HCT116 (cell line): ENCODE results near the gene MSANTD3. TPM values are rescaled to one million over a fixed set of nuclear protein-coding genes. Genes with fewer than 3 reads are reported as not detected.

Source experiments
- ATAC-seq: fragments of 200-7000 bp; cut with Tn5 transposase; 2 replicates; pipeline ENCODE4 v1.9.1; 2020; ENCODE audit warnings: mild to moderate bottlenecking, moderate library complexity
- BruUV-seq: library from RNA; stranded (reverse); fragments of 400-500 nt; replicated peaks from 2 replicates; lab custom pipeline; 2021; lab: Mats Ljungman, UMichigan
- CTCF ChIA-PET: fragments of 300-600 bp; sonication (Branson Sonifier 250); formaldehyde crosslinking; loops from one replicate; lab custom pipeline; 2021; ENCODE audit warnings: antibody characterized with exemption; lab: Charles Lee
- POLR2A ChIA-PET: fragments of 300-600, 350-600 bp; sonication (Branson Sonifier 250); formaldehyde crosslinking; loops from one replicate; lab custom pipeline; 2021; ENCODE audit warnings: antibody characterized with exemption; lab: Charles Lee
- RAD21 ChIA-PET, 2 experiments: fragments of 300-600 bp; sonication (Branson Sonifier 250); formaldehyde crosslinking; loops; one replicate each; lab custom pipeline; 2023; ENCODE audit warnings: low total read pairs in 2 of 2; ENCODE audit not compliant: uncharacterized antibody in 2 of 2, unreplicated experiment in 2 of 2, low non-redundant PET in 1 of 2; lab: Charles Lee
- DNase-seq: peaks from one replicate; pipeline ENCODE4 v3.0.0-alpha.2; 2010; ENCODE audit warnings: low read depth, low spot score
- H2AFZ ChIP-seq: fragments of 200-600 bp; shearing (Covaris generic), sonication (generic); 2 replicates; pipeline ENCODE4 v1.6.1; 2017; ENCODE audit warnings: low read depth, mixed run types, mixed read lengths, antibody characterized with exemption, low read length; ENCODE audit not compliant: poor library complexity, severe bottlenecking
- H3K27ac ChIP-seq: 2 replicates; pipeline ENCODE4 v1.5.1; 2012; ENCODE audit warnings: low read depth, low read length
- H3K27me3 ChIP-seq: fragments of 200-600 bp; sonication (generic); 2 replicates; pipeline ENCODE4 v1.6.1; 2016; ENCODE audit warnings: mixed run types, low read length, mixed read lengths; ENCODE audit not compliant: insufficient read depth
- H3K36me3 ChIP-seq, 2 experiments: fragments of 200-500 bp in 1 of 2; fragments of 200-600 bp in 1 of 2; sonication (Bioruptor generic) in 1 of 2; sonication (generic) in 1 of 2; 2 replicates each; pipeline versions ENCODE4 v1.5.1 to v1.6.1; 2014 to 2016; ENCODE audit warnings: low read length in 2 of 2, inconsistent platforms in 1 of 2, mixed read lengths in 1 of 2, mixed run types in 1 of 2; ENCODE audit not compliant: insufficient read depth in 2 of 2, control insufficient read depth in 1 of 2
- H3K4me1 ChIP-seq, 2 experiments: fragments of 200-600 bp in 1 of 2; sonication (generic) in 1 of 2; 2 replicates each; pipeline versions ENCODE4 v1.5.1 to v1.6.1; 2012 to 2017; ENCODE audit warnings: low read length in 2 of 2, inconsistent platforms in 1 of 2, mild to moderate bottlenecking in 1 of 2, mixed read lengths in 1 of 2, mixed run types in 1 of 2, moderate library complexity in 1 of 2; ENCODE audit not compliant: insufficient read depth in 2 of 2, control insufficient read depth in 1 of 2
- H3K4me2 ChIP-seq: fragments of 200-600 bp; sonication (generic); 2 replicates; pipeline ENCODE4 v1.6.1; 2017; ENCODE audit warnings: mixed run types, low read length, mixed read lengths
- H3K4me3 ChIP-seq, 2 experiments: fragments of 200-600 bp in 1 of 2; sonication (generic) in 1 of 2; replicated peaks in 1 of 2; 2 replicates each; pipeline ENCODE4 v1.5.1; 2011 to 2016; ENCODE audit warnings: low read length in 2 of 2, control low read depth in 1 of 2, low read depth in 1 of 2, mild to moderate bottlenecking in 1 of 2, mixed read lengths in 1 of 2, mixed run types in 1 of 2
- H3K79me2 ChIP-seq: fragments of 200-600 bp; sonication (generic); 2 replicates; pipeline ENCODE4 v1.6.1; 2017; ENCODE audit warnings: mild to moderate bottlenecking, mixed run types, low read length, moderate library complexity, mixed read lengths; ENCODE audit not compliant: insufficient read depth
- H3K9ac ChIP-seq: fragments of 200-600 bp; sonication (generic); 2 replicates; pipeline ENCODE4 v1.6.1; 2016; ENCODE audit warnings: low read length, mixed read lengths
- H3K9me2 ChIP-seq: fragments of 200-600 bp; sonication (generic), shearing (Covaris generic); 2 replicates; pipeline ENCODE4 v1.6.1; 2017; ENCODE audit warnings: mixed run types, mild to moderate bottlenecking, moderate library complexity; ENCODE audit not compliant: insufficient read depth
- H3K9me3 ChIP-seq, 2 experiments: fragments of 200-500 bp in 1 of 2; fragments of 200-600 bp in 1 of 2; sonication (Bioruptor generic) in 1 of 2; sonication (generic) in 1 of 2; 2 replicates each; pipeline ENCODE4 v1.6.1; 2014 to 2017; ENCODE audit warnings: low read length in 2 of 2, mixed read lengths in 2 of 2, inconsistent platforms in 1 of 2, low read depth in 1 of 2, mild to moderate bottlenecking in 1 of 2, mixed run types in 1 of 2, moderate library complexity in 1 of 2; ENCODE audit not compliant: control insufficient read depth in 1 of 2, insufficient read depth in 1 of 2
- H4K20me1 ChIP-seq: fragments of 200-600 bp; sonication (generic), shearing (Covaris generic); 2 replicates; pipeline ENCODE4 v1.6.1; 2017; ENCODE audit warnings: mixed run types, mild to moderate bottlenecking, moderate library complexity; ENCODE audit not compliant: insufficient read depth
- CBX3 ChIP-seq: IDR thresholded peaks from 2 replicates; pipeline ENCODE4 v1.6.1; 2012; ENCODE audit warnings: low read depth
- FOSL1 ChIP-seq: IDR thresholded peaks from 2 replicates; pipeline ENCODE4 v1.6.1; 2012; ENCODE audit warnings: low read depth
- POLR2AphosphoS5 ChIP-seq: IDR thresholded peaks from 2 replicates; pipeline ENCODE4 v1.6.1; 2011; ENCODE audit warnings: mild to moderate bottlenecking, low read depth, low read length, moderate library complexity
- REST ChIP-seq: IDR thresholded peaks from 2 replicates; pipeline ENCODE4 v1.6.1; 2012; ENCODE audit warnings: low read depth
- SIN3A ChIP-seq: IDR thresholded peaks from 2 replicates; pipeline ENCODE4 v1.6.1; 2012; ENCODE audit warnings: low read depth
- SRF ChIP-seq: IDR thresholded peaks from 2 replicates; pipeline ENCODE4 v1.6.1; 2012; ENCODE audit warnings: low read depth
- intact Hi-C: fragments of 100-400 bp; cut with micrococcal nuclease; formaldehyde crosslinking; loops from 2 replicates; pipeline ENCODE4 v1.10.0; 2022
- total RNA-seq: library from RNA; stranded (reverse); gene quantifications from one replicate; pipeline ENCODE4 v1.2.1, GENCODE V29; 2021; ENCODE audit not compliant: unreplicated experiment
- TF ChIP-seq, protein P1 (sequence below): IDR thresholded peaks from 2 replicates; pipeline ENCODE4 v1.6.1; 2011; ENCODE audit warnings: mild to moderate bottlenecking, low read length, moderate library complexity; ENCODE audit not compliant: insufficient replicate concordance; ENCODE audit errors: extremely low read depth

MSANTD3 gene
- total RNA-seq, 1 experiment from 2014 or later = 31.3 TPM

DNA sequence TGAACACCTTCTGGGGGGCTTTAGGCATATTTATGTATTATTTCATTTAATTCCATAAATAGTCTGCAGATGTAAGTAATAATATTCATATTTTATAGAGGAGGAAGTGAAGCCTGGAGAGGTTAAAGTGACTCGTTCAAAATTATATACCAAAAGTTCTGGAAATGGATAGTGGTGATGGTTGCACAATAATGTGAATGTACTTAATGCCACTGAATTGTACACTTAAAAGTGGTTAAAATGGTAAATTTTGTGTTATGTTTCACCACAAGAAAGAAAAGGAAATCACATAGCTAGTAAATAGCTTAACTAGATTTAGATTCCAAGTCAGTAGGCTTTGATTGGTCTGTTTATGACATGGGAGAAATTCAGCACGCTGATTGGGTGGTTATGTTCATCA lies 33.0 kb downstream of the MSANTD3 start:
- no peak overlapping the region for H2AFZ ChIP-seq
- no peaks in the 10 kb centered on the region for H3K36me3 ChIP-seq
- no peaks in the 10 kb centered on the region for H4K20me1 ChIP-seq
- ATAC-seq (no peak), DNase-seq (no peak)
- ChIA-PET RAD21 (no interaction called here), POLR2A (no interaction called here), CTCF (no interaction called here)
- H3K4me2 ChIP-seq = no peak overlapping the region
- no peaks in the 10 kb centered on the region for H3K9me2 ChIP-seq
- no peaks in the 10 kb centered on the region for H3K9me3 ChIP-seq
- H3K4me3 ChIP-seq = no peak overlapping the region
- intact Hi-C loops = loop anchor here (5.0 kb wide), 1 partner anchor 47 kb away; no protein-coding TSS in a partner anchor
- no peak overlapping the region for H3K27ac ChIP-seq
- no peaks in the 10 kb centered on the region for H3K4me1 ChIP-seq
- no peak overlapping the region for H3K9ac ChIP-seq
- no peaks in the 10 kb centered on the region for H3K27me3 ChIP-seq
- TF ChIP-seq SRF (no peak), SIN3A (no peak), FOSL1 (no peak), CBX3 (no peak), POLR2AphosphoS5 (no peak), REST (no peak)
- TF ChIP-seq, protein P1, sequence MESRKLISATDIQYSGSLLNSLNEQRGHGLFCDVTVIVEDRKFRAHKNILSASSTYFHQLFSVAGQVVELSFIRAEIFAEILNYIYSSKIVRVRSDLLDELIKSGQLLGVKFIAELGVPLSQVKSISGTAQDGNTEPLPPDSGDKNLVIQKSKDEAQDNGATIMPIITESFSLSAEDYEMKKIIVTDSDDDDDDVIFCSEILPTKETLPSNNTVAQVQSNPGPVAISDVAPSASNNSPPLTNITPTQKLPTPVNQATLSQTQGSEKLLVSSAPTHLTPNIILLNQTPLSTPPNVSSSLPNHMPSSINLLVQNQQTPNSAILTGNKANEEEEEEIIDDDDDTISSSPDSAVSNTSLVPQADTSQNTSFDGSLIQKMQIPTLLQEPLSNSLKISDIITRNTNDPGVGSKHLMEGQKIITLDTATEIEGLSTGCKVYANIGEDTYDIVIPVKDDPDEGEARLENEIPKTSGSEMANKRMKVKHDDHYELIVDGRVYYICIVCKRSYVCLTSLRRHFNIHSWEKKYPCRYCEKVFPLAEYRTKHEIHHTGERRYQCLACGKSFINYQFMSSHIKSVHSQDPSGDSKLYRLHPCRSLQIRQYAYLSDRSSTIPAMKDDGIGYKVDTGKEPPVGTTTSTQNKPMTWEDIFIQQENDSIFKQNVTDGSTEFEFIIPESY = no peak
- BruUV-seq = no TSS peak
- H3K79me2 ChIP-seq = no peaks in the 10 kb centered on the region
